HG02678 (cell line): ENCODE results near the gene EDN1.
"Not testable (repeated sequence)": the region's sequence is repeated elsewhere in the genome, so short reads cannot be mapped to it uniquely, and the experiment has no call there.

Source experiments
- ATAC-seq: cut with Tn5 transposase; IDR thresholded peaks from one replicate; pipeline ENCODE4 v1.9.1; 2021; ENCODE audit warnings: mild to moderate bottlenecking, moderate library complexity; ENCODE audit not compliant: unreplicated experiment

EDN1 gene

DNA sequence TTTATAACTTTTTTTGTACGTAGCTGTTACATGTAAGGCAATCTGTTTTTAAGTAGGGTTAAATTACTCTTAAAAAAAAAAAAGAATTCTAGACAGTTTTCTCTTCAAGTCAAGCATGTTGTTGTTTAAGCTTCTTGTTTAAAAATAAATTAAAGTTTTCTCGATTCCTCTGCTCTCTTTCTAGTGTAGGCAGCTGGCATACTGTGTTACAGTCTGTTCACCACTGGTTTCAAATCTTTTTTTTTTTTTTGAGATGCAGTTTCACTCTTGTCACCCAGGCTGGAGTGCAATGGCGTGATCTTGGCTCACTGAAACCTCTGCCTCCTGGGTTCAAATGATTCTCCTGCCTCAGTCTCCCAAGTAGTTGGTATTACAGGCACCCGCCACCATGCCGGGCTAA is 29.9 kb downstream of the EDN1 start:
- peak; percentile 53 for ATAC-seq

- ATAC-seq, result no peak
Measured at GRCh38 chr6:12324099-12324498, 33.9 kb downstream of the EDN1 start.

DNA sequence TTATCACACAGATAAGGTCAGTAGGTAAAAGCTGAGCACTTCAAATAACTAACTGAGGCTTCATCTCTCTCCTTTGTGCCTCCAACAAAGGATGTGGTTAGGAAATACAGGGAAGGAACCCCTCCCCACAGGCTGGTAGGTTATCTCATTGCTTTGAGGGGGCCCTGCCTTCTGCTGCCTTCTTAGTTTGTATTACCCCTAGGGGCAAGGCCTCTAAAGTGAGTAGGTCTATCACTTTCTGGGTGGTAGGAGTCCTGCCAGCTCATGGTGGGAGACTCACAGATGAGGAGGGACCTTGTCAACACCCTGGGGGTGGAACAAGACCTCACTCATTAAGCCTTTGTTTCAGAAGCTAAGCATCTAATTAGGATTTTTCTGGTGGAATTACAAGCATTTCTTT is 34.6 kb downstream of the EDN1 start:
- ATAC-seq, result no peak

- no peak for ATAC-seq
Measured at GRCh38 chr6:12325872-12326271, 35.7 kb downstream of the EDN1 start.

DNA sequence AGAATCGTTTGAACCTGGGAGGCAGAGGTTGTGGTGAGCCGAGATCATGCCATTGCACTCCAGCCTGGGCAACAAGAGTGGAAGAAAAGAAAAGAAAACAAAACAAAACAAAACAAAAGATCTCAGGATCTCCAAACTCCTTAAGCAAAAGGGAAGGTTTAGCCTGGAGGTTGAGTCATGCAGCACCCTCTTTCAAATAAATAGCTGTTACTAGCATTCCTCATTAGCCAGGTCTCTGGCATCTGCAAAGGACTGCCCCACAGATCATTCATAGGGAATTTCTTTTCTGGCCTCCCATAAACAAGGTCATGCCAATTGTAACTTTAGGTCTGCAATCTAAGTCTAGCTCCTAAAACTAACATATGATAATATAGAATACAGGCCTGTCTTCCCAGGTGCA is 37.2 kb downstream of the EDN1 start:
- no peak for ATAC-seq

- ATAC-seq, result no peak
Measured at GRCh38 chr6:12327988-12328387, 37.8 kb downstream of the EDN1 start.

- no peak for ATAC-seq
Measured at GRCh38 chr6:12328701-12329100, 38.5 kb downstream of the EDN1 start.

DNA sequence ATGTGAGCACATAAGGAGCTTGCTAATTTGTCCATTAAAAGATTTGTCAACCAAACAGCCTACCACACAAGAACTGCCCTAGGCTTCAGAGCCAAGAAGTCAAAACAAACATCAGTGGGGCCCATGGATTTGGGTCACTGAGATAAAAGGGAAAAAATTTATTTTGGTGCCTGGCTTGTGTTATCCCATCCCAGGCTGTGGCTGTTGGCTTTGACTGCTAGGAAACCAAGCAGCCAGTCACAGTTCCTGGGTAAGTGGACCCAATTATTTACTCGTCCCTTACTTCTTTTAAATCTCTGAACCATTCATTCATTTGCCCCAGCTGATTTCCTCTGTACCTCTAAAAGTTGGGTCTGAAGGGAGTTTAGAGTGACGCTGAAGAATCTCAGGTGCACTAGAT is 41.3 kb downstream of the EDN1 start:
- no peak for ATAC-seq

DNA sequence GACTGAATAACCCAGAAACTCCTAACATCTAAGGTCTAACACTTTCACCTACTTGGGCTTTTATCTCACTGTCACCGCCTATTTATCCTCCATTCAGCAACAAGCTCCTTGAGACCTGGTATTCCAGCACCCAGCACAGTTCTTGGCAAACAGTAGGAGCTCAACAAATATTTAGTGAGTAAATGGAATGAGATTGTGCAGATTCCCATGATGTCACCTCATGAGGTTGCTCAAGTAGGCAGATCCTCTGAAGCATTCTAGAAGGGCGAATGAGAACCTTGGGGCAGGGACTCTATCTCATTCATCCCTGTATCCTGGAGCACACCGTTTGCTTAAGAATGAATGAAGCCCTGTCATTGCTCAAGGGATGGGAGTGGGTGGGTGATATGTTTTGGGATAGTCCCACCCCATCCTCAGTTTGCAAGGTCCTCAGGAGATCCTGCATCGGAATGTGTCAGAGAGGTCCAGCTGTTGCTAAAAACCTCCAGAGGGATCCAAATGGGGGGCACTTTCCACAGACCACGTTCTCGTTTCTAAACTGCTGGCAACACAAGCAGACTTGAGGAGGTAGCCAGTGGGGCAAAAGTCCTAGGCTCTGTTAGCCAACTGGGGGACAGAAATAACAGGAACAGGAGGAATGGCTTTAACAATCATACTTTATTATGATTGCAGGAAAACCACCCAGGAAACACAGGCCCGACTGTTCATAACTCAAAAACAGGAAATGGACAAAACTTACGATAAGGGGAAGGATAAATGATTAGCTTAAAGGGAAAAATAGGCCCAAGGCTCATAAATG is 42.0 kb downstream of the EDN1 start:
- no peak for ATAC-seq

DNA sequence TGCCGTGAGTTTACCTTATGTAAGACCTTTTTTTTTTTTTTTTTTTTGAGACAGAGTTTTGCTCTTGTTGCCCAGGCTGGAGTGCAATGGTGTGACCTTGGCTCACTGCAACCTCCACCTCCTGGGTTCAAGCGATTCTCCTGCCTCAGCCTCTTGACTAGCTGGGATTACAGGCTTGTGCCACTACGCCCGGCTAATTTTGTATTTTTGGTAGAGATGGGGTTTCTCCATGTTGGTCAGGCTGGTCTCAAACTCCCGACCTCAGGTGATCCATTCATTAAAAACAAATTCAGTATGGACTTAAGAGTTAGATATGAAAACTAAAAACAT is 42.6 kb downstream of the EDN1 start:
- ATAC-seq, result not testable (repeated sequence)

DNA sequence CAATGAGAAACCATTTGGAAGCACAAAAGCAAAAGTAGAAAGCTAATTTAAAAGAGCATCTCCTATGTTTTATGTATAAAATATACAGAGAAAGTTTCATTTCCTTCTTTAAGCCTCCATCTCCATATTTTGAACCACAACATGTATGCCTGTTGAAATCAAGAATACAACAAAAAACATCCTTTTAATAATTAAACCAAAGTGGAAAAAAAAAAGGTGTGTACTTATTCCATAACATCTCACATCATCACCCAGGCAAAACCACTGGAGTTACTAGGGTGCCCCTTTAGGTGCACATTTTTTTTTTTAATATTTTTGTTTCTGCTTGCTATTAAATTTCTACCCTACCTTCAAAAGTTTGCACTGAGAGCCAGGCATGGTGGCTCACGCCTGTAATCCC is 43.0 kb downstream of the EDN1 start:
- no peak for ATAC-seq

- no peak for ATAC-seq
Measured at GRCh38 chr6:12334526-12335130, 44.5 kb downstream of the EDN1 start.

GRCh38 chr6:12335131-12335527 is 45.0 kb downstream of the EDN1 start:
- ATAC-seq, result peak; percentile 53

DNA sequence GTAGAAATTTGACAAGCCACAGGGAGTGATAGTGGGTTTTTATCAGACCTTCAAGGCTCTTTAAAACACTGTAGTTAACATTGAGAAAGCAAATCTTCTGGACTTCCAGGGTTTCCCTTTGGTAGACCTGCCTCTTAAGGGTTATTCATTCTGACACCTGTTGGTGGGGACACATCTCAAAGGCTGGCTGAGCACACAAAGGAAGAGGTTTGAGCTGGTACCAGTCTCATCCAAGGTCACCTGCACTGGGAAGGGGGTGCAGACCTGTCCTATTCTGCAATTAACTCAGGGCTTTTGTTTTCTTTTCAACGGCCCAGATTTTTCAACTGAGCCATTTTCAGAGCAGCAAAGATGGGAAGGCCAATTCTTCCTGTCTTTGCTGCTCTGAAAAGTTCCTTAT is 45.6 kb downstream of the EDN1 start:
- ATAC-seq, result no peak

GRCh38 chr6:12336121-12336971 is 46.2 kb downstream of the EDN1 start:
- peak; percentile 50 for ATAC-seq

GRCh38 chr6:12339022-12339421 is 48.9 kb downstream of the EDN1 start:
- ATAC-seq, result no peak

GRCh38 chr6:12339808-12340487 is 49.8 kb downstream of the EDN1 start:
- no peak for ATAC-seq

- no peak for ATAC-seq
Measured at GRCh38 chr6:12340488-12340818, 50.3 kb downstream of the EDN1 start.

DNA sequence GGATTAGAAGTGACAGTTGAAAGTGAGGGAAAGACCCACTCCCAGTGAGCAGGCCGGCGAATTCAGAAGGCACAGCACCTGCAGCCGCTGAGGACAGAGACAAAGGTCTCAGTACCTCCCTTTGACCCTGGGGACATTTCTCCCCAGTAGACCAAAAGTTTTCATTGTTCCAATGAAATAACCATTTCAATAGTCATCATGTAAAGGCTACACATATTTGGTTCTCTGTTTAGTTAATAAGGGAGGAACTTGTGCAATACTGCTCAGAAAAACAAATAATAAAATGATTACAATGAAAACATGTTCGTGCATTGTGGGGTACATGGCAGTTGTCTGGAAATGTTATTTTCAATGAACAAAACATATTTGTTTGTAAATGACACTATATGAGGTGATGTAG is 52.5 kb downstream of the EDN1 start:
- no peak for ATAC-seq

- no peak for ATAC-seq
Measured at GRCh38 chr6:12343122-12343439, 52.9 kb downstream of the EDN1 start.

DNA sequence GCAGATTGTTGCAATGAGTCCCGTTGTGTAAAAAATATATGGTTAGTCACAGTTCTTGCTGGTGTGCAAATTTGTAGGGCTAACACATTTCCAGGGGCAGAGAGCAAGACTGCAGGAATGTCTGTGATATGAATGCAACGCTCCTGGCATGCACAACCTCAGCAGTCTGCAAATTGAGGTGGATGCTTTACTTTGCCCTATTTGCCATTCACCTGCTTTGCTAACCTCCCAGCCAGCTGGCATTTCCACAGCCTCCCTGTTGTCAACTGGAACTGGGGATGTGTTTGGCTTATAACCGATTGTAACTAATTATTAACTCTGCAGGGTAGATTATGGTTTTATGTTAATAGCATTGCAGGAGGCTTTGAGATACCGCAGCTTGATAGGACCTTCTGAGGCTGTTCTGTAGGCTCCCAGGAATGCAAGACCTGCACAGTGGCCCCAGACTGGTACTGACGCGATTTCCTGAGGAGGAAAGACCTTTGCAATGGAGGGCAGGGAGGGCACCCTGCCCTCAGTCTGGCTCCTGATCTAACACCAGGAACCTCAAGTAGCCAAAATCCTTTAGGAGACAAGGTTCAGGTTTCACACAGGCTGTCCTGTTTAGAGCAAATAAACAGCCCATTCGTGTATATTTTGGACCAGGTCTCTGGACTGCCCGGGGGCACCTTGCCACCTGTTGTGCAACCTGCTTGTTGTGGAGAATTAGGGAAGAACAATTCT is 53.4 kb downstream of the EDN1 start:
- no peak for ATAC-seq
